Activated T-cell treated with anti-CD3 and anti-CD28 coated beads for 4 hours (primary cell): ENCODE results near the gene CDK2.
"Not testable (repeated sequence)": the region's sequence is repeated elsewhere in the genome, so short reads cannot be mapped to it uniquely, and the experiment has no call there.

Experiments
- DNase-seq: peaks from one replicate; pipeline ENCODE4 v3.0.0-alpha.2; 2020

CDK2 gene

GRCh38 chr12:55966408-55967281 lies at the start of gene CDK2:
Gene CDK2, plus strand, starts transcription at chr12:55966830. Its CDS starts 179 bp downstream, at chr12:55967009.
- peak; percentile 91 for DNase-seq

GRCh38 chr12:55919032-55919431 lies 47.6 kb upstream of the CDK2 start:
- not testable (repeated sequence) for DNase-seq

- no peak for DNase-seq
Observed at GRCh38 chr12:55922126-55922525, 44.5 kb upstream of the CDK2 start.

GRCh38 chr12:55923648-55924047 lies 43.0 kb upstream of the CDK2 start:
- DNase-seq, result not testable (repeated sequence)

GRCh38 chr12:55925371-55925770 lies 41.3 kb upstream of the CDK2 start:
- no peak for DNase-seq

- DNase-seq, result no peak
Observed at GRCh38 chr12:55925870-55926737, 40.5 kb upstream of the CDK2 start.

- peak; percentile 85 for DNase-seq
Observed at GRCh38 chr12:55926738-55927587, 39.7 kb upstream of the CDK2 start.

GRCh38 chr12:55927588-55928502 lies 38.8 kb upstream of the CDK2 start, which contains the start of gene PYM1:
Gene PYM1, minus strand, starts transcription at chr12:55927894. Its CDS starts 133 bp downstream, at chr12:55927761.
- DNase-seq, result no peak

- DNase-seq, result peak; percentile 74
Observed at GRCh38 chr12:55929306-55929791, 37.3 kb upstream of the CDK2 start.

GRCh38 chr12:55930771-55931316 lies 35.8 kb upstream of the CDK2 start, which contains the start of gene DGKA:
Gene DGKA, plus strand, starts transcription at chr12:55931162. Its CDS starts 5,342 bp downstream, at chr12:55936504.
- peak; percentile 65 for DNase-seq

- DNase-seq, result no peak
Observed at GRCh38 chr12:55931317-55931779, 35.3 kb upstream of the CDK2 start.

- DNase-seq, result no peak
Observed at GRCh38 chr12:55931780-55932550, 34.7 kb upstream of the CDK2 start.

- peak; percentile 52 for DNase-seq
Observed at GRCh38 chr12:55932551-55932910, 34.1 kb upstream of the CDK2 start.

- DNase-seq, result no peak
Observed at GRCh38 chr12:55933169-55933798, 33.3 kb upstream of the CDK2 start.

- DNase-seq, result no peak
Observed at GRCh38 chr12:55933799-55934742, 32.6 kb upstream of the CDK2 start.

- no peak for DNase-seq
Observed at GRCh38 chr12:55934773-55935172, 31.9 kb upstream of the CDK2 start.

GRCh38 chr12:55935738-55936151 lies 30.9 kb upstream of the CDK2 start:
- DNase-seq, result no peak

GRCh38 chr12:55937981-55938380 lies 28.6 kb upstream of the CDK2 start:
- DNase-seq, result no peak
